Gastrocnemius medialis (tissue), 4 donors: ENCODE data around the gene MCUR1. TPM values are rescaled to one million over a fixed set of nuclear protein-coding genes. Genes with fewer than 3 reads are reported as not detected.
"Not testable (repeated sequence)": the region's sequence is repeated elsewhere in the genome, so short reads cannot be mapped to it uniquely, and the experiment has no call there.

Experiments used
- ATAC-seq, 2 donors: fragments of 150-250 bp; one replicate each; pipeline ENCODE4 v1.9.1; 2016
- DNase-seq, 2 donors: peaks; one replicate each; pipeline ENCODE4 v3.0.0-alpha.2; 2019
- H3K27ac ChIP-seq, 4 donors: fragments of 200-600 bp; sonication (generic); 1 replicate in 1 of 4; 2 replicates in 3 of 4; pipeline ENCODE4 v1.5.1; 2016 to 2018; ENCODE audit warnings: mild to moderate bottlenecking in 2 of 4, moderate library complexity in 1 of 4
- H3K27me3 ChIP-seq, 3 donors: fragments of 200-600 bp; sonication (generic) in 2 of 3; 1 replicate in 1 of 3; 2 replicates in 2 of 3; pipeline versions ENCODE4 v1.5.1 to v1.6.0; 2016 to 2019; ENCODE audit warnings: mild to moderate bottlenecking in 1 of 3, moderate library complexity in 1 of 3
- H3K36me3 ChIP-seq, 2 donors: fragments of 200-600 bp; sonication (generic) in 1 of 2; one replicate each; pipeline ENCODE4 v1.5.1; 2017 to 2018
- H3K4me1 ChIP-seq, 2 donors: fragments of 200-600 bp; sonication (generic) in 1 of 2; one replicate each; pipeline ENCODE4 v1.5.1; 2016 to 2017; ENCODE audit warnings: mild to moderate bottlenecking in 2 of 2
- H3K4me3 ChIP-seq, 4 donors: fragments of 200-600 bp; sonication (generic) in 3 of 4; 1 replicate in 1 of 4; 2 replicates in 3 of 4; pipeline ENCODE4 v1.5.1; 2016 to 2019; ENCODE audit warnings: mild to moderate bottlenecking in 2 of 4
- H3K9me3 ChIP-seq, 3 donors: fragments of 200-600 bp; sonication (generic) in 2 of 3; 1 replicate in 1 of 3; 2 replicates in 2 of 3; pipeline ENCODE4 v1.5.1; 2016 to 2019
- CTCF ChIP-seq, 5 experiments: fragments of 450-650 bp in 3 of 5; fragments of 200-600 bp in 2 of 5; sonication (generic) in 2 of 5; IDR thresholded peaks in 4 of 5; conservative IDR thresholded peaks in 1 of 5; 1 replicate in 4 of 5; 2 replicates in 1 of 5; pipeline ENCODE4 v1.5.1; 2016 to 2019; ENCODE audit warnings: antibody characterized with exemption in 5 of 5, mild to moderate bottlenecking in 3 of 5, moderate library complexity in 3 of 5
- POLR2A ChIP-seq, 2 donors: fragments of 450-650 bp; IDR thresholded peaks; one replicate each; pipeline ENCODE4 v1.6.1; 2017; ENCODE audit warnings: antibody characterized with exemption in 2 of 2, mild to moderate bottlenecking in 2 of 2, moderate library complexity in 2 of 2
- in situ Hi-C, 4 donors: fragments of 200-750 bp; cut with MboI; loops; one replicate each; pipeline versions ENCODE4 v1.15.0 to v1.8.0; 2017; ENCODE audit warnings: low sequenced_read_pairs in 4 of 4
- intact Hi-C: fragments of 100-400 bp; cut with DNase I; formaldehyde crosslinking; loops from one replicate; pipeline ENCODE4 v1.15.1; 2023; ENCODE audit warnings: low total_unique reads
- total RNA-seq, 4 donors: library from RNA; depleted of rRNA; stranded (reverse); fragments of >200 nt; gene quantifications; one replicate each; pipeline versions ENCODE4 v1.1.0 to v1.2.3, GENCODE V29; 2016

MCUR1 gene
- total RNA-seq, 4 donors from 2014 or later, result 9.5 to 29.4 (median 18.1) TPM

GRCh38 chr6:13830803-13831202 lies 16.4 kb upstream of the MCUR1 start:
- Histone ChIP-seq H3K27me3 (no peaks in the 10 kb centered on the region), H3K36me3 (no peaks in the 10 kb centered on the region), H3K4me3 (no peak overlapping the region), H3K27ac (no peak overlapping the region), H3K9me3 (no peaks in the 10 kb centered on the region), H3K4me1 (no peaks in the 10 kb centered on the region)
- no peak for DNase-seq
- TF ChIP-seq CTCF (IDR thresholded peaks at IDR 0.05 in 4 of 5, conservative IDR thresholded peaks at IDR 0.05 in 1 of 5) (no peak), POLR2A (IDR thresholded peaks at IDR 0.05) (no peak)
- no peak for ATAC-seq
- in situ Hi-C loops, result no loop called here
- intact Hi-C loops, result no loop called here

DNA sequence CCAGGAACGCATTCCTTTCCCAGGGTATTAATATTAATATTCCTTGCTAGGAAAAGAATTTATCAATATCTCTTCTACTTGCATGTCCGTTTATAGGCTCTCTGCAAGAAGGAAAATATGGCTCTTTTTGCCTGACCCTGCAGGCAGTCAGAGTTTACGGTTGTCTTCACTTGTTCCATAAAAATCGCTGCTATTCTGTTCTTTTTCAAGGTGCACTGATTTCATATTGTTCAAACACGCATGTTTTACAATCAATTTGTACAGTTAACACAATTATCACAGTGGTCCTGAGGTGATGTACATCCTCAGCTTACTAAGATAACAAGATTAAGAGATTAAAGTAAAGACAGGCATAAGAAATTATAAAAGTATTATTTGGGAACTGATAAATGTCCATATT lies 15.1 kb upstream of the MCUR1 start:
- in situ Hi-C loops, intact Hi-C loops, H3K9me3 ChIP-seq, DNase-seq, ATAC-seq, H3K4me3 ChIP-seq, H3K27me3 ChIP-seq, H3K4me1 ChIP-seq, H3K36me3 ChIP-seq, H3K27ac ChIP-seq: not testable (repeated sequence)

DNA sequence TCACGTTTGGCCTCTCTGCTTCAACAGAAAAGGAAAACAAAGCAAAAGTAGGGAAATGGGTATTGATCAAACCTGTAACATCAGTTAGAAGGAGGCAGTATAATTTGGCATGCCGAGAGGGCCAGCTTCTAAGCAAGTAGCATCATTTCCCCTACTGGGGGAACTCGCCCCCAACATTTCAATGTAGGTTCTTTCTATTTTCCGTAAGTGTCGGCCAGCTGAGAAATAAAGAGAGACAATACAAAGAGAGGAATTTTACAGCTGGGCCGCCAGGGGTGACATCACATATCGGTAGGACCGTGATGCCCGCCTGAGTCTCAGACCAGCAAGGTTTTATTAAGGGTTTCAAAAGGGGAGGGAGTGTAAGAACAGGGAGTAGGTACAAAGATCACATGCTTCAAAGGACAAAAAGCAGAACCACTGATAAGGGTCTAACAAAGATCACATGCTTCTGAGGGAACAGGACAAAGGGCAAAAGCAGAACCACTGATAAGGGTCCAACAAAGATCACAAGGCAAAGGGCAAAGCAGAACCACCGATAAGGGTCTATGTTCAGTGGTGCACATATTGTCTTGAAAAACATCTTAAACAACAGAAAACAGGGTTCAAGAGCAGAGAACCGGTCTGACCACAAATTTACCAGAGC lies 14.4 kb upstream of the MCUR1 start:
- intact Hi-C loops, in situ Hi-C loops, H3K27me3 ChIP-seq, H3K4me1 ChIP-seq, ATAC-seq, H3K36me3 ChIP-seq, H3K4me3 ChIP-seq, H3K27ac ChIP-seq, H3K9me3 ChIP-seq, DNase-seq: not testable (repeated sequence)

- no peaks in the 10 kb centered on the region for H3K9me3 ChIP-seq
- no peaks in the 10 kb centered on the region for H3K4me1 ChIP-seq
- no peaks in the 10 kb centered on the region for H3K36me3 ChIP-seq
- TF ChIP-seq POLR2A (IDR thresholded peaks at IDR 0.05) (no peak), CTCF (IDR thresholded peaks at IDR 0.05 in 4 of 5, conservative IDR thresholded peaks at IDR 0.05 in 1 of 5) (no peak)
- no peak overlapping the region for H3K27ac ChIP-seq
- ATAC-seq (no peak), DNase-seq (no peak)
- no peaks in the 10 kb centered on the region for H3K27me3 ChIP-seq
- in situ Hi-C loops, result no loop called here
- intact Hi-C loops, result no loop called here
- no peak overlapping the region for H3K4me3 ChIP-seq
Observed at GRCh38 chr6:13827032-13827431, 12.7 kb upstream of the MCUR1 start.

DNA sequence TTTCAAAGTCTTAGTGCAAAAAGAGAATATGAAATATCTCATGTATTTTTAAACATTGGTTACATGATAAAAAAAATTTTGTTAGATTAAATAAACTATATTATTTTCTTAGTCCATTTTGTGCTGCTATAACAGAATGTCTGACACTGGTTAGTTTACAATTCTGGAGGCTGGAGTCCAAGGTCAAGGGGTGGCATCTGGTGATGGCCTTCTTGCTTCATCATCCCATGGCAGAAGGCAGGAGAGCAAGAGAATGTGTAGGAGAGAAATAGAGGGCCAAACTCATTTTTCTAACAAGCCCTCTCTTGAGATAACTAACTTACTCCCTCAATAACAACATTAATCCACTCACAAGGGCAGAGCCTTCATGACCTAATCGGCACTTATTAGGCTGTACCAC lies 11.5 kb upstream of the MCUR1 start:
- Histone ChIP-seq H3K4me3 (no peak overlapping the region), H3K36me3 (no peaks in the 10 kb centered on the region), H3K27ac (no peak overlapping the region), H3K27me3 (no peaks in the 10 kb centered on the region), H3K9me3 (no peaks in the 10 kb centered on the region), H3K4me1 (no peaks in the 10 kb centered on the region)
- TF ChIP-seq POLR2A (IDR thresholded peaks at IDR 0.05), result no peak
- TF ChIP-seq CTCF (IDR thresholded peaks at IDR 0.05 in 4 of 5, conservative IDR thresholded peaks at IDR 0.05 in 1 of 5), result no peak
- DNase-seq (no peak), ATAC-seq (no peak)
- intact Hi-C loops (no loop called here), in situ Hi-C loops (no loop called here)

DNA sequence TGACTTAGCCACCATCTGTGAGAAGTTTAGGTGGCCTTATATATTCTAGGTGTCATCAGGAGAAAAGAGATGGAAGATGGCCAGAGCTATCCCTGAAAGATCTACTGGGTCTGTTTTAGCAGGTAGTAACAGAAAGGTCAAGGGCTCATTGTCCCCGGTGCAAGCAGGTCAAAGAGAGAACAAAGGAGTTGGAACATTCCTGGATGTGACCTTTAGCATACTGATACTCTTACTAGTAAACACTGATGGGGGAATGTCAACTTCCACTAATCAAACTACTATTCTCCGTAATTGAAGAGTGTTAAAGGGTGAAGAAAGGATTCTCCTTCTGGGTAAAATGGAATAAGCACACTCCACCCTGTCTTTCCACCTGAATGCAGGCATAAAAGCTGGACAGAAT lies 4.0 kb upstream of the MCUR1 start:
- Histone ChIP-seq H3K27ac (no peak overlapping the region), H3K4me3 (no peak overlapping the region), H3K27me3 (no peaks in the 10 kb centered on the region), H3K36me3 (no peaks in the 10 kb centered on the region), H3K4me1 (peaks cover 5 to 7% of the 10 kb centered on the region in 2 donors), H3K9me3 (no peaks in the 10 kb centered on the region)
- ATAC-seq, result no peak
- in situ Hi-C loops (no loop called here), intact Hi-C loops (loop anchor here (10.0 kb wide), 1 partner anchor 394 kb away; no protein-coding TSS in a partner anchor)
- DNase-seq, result no peak
- no peak for TF ChIP-seq CTCF (IDR thresholded peaks at IDR 0.05 in 4 of 5, conservative IDR thresholded peaks at IDR 0.05 in 1 of 5)
- TF ChIP-seq POLR2A (IDR thresholded peaks at IDR 0.05), result no peak
